Astrocyte (in vitro differentiated cells and primary cell): Measurements from ENCODE around the gene ZNF185. TPM values are rescaled to one million over a fixed set of nuclear protein-coding genes. Genes with fewer than 3 reads are reported as not detected.

ENCODE experiments used
- DNase-seq: peaks from one replicate; pipeline ENCODE4 v3.0.0-alpha.2; 2010; ENCODE audit warnings: low read depth
- FAIRE-seq: peaks from 2 replicates; lab custom pipeline; 2011; peaks lifted over from hg19 to GRCh38; lab: Jason Lieb, UNC
- H2AFZ ChIP-seq: 2 replicates; pipeline ENCODE4 v1.6.0; 2012; ENCODE audit warnings: low read depth, low read length, inconsistent platforms
- H3K27ac ChIP-seq: 2 replicates; pipeline ENCODE4 v1.5.1; 2011; ENCODE audit warnings: low read depth, low read length, inconsistent platforms
- H3K27me3 ChIP-seq: 2 replicates; pipeline ENCODE4 v1.6.0; 2011; ENCODE audit warnings: low read length, inconsistent platforms; ENCODE audit not compliant: insufficient read depth
- H3K36me3 ChIP-seq: 2 replicates; pipeline ENCODE4 v1.5.1; 2011; ENCODE audit warnings: low read length, inconsistent platforms; ENCODE audit not compliant: insufficient read depth
- H3K4me1 ChIP-seq: 2 replicates; pipeline ENCODE4 v1.5.1; 2011; ENCODE audit warnings: low read length, inconsistent platforms; ENCODE audit not compliant: insufficient read depth
- H3K4me2 ChIP-seq: 2 replicates; pipeline ENCODE4 v1.6.0; 2012; ENCODE audit warnings: low read length, inconsistent platforms
- H3K4me3 ChIP-seq: 2 replicates; pipeline ENCODE4 v1.5.1; 2011; ENCODE audit warnings: low read depth, mild to moderate bottlenecking, low read length, inconsistent platforms; ENCODE audit not compliant: insufficient read depth
- H3K79me2 ChIP-seq: 2 replicates; pipeline ENCODE4 v1.6.0; 2012; ENCODE audit warnings: mild to moderate bottlenecking, low read length, inconsistent platforms; ENCODE audit not compliant: insufficient read depth
- H3K9ac ChIP-seq: 2 replicates; pipeline ENCODE4 v1.6.0; 2012; ENCODE audit warnings: mild to moderate bottlenecking, low read length, inconsistent platforms
- H3K9me3 ChIP-seq: 2 replicates; pipeline ENCODE4 v1.5.1; 2012; ENCODE audit warnings: low read depth, mild to moderate bottlenecking, low read length, inconsistent platforms; ENCODE audit not compliant: insufficient read depth
- H4K20me1 ChIP-seq: 2 replicates; pipeline ENCODE4 v1.6.0; 2012; ENCODE audit warnings: low read length, inconsistent platforms; ENCODE audit not compliant: insufficient read depth
- H3K27ac Mint-ChIP-seq: one replicate; pipeline ENCODE4 v1.8.0; 2021; ENCODE audit warnings: mild to moderate bottlenecking, mixed read lengths; ENCODE audit not compliant: unreplicated experiment
- H3K27me3 Mint-ChIP-seq: one replicate; pipeline ENCODE4 v1.8.0; 2021; ENCODE audit warnings: low read depth, mixed read lengths; ENCODE audit not compliant: unreplicated experiment
- H3K36me3 Mint-ChIP-seq: one replicate; pipeline ENCODE4 v1.8.0; 2021; ENCODE audit warnings: low read depth, mixed read lengths; ENCODE audit not compliant: unreplicated experiment
- H3K4me1 Mint-ChIP-seq: one replicate; pipeline ENCODE4 v1.8.0; 2021; ENCODE audit warnings: low read depth, mixed read lengths; ENCODE audit not compliant: unreplicated experiment
- H3K4me3 Mint-ChIP-seq: one replicate; pipeline ENCODE4 v1.8.0; 2021; ENCODE audit warnings: mild to moderate bottlenecking, moderate library complexity, mixed read lengths; ENCODE audit not compliant: unreplicated experiment
- H3K9me3 Mint-ChIP-seq: one replicate; pipeline ENCODE4 v1.8.0; 2021; ENCODE audit warnings: mild to moderate bottlenecking, mixed read lengths; ENCODE audit not compliant: unreplicated experiment
- CTCF ChIP-seq: IDR thresholded peaks from 2 replicates; pipeline ENCODE4 v1.5.1; 2011; ENCODE audit warnings: low read depth, mild to moderate bottlenecking, inconsistent platforms, low read length, moderate library complexity; ENCODE audit not compliant: insufficient read depth
- EZH2 ChIP-seq: IDR thresholded peaks from 2 replicates; pipeline ENCODE4 v1.6.1; 2012; ENCODE audit warnings: mild to moderate bottlenecking, low read length, inconsistent platforms; ENCODE audit not compliant: insufficient read depth
- total RNA-seq: library from RNA; stranded (reverse); gene quantifications from 2 replicates; pipeline ENCODE4 v1.2.1, GENCODE V29; 2021

The ZNF185 gene
- total RNA-seq, 1 donor from 2014 or later: 16.2 TPM

- H3K27me3 Mint-ChIP-seq: peaks cover 2% of the 10 kb centered on the region
- H3K27ac Mint-ChIP-seq: no peak overlapping the region
- Histone ChIP-seq H3K27me3 (no peaks in the 10 kb centered on the region), H3K36me3 (no peaks in the 10 kb centered on the region), H3K4me2 (no peak overlapping the region), H3K4me3 (no peak overlapping the region), H3K9me3 (no peaks in the 10 kb centered on the region), H2AFZ (no peak overlapping the region), H3K4me1 (peaks cover 3% of the 10 kb centered on the region), H3K79me2 (no peaks in the 10 kb centered on the region), H3K9ac (no peak overlapping the region), H3K27ac (no peak overlapping the region), H4K20me1 (no peaks in the 10 kb centered on the region)
- TF ChIP-seq EZH2 (no peak), CTCF (no peak)
- no peak for FAIRE-seq
- H3K36me3 Mint-ChIP-seq: peaks cover 2% of the 10 kb centered on the region
- no peaks in the 10 kb centered on the region for H3K9me3 Mint-ChIP-seq
- DNase-seq: no peak
- H3K4me3 Mint-ChIP-seq: no peak overlapping the region
- H3K4me1 Mint-ChIP-seq: peaks cover 6% of the 10 kb centered on the region
Observed at GRCh38 chrX:152927858-152928760, 30.2 kb downstream of the ZNF185 start.

- Mint-ChIP-seq H3K27me3 (no peaks in the 10 kb centered on the region), H3K4me3 (no peak overlapping the region), H3K27ac (no peak overlapping the region), H3K9me3 (no peaks in the 10 kb centered on the region), H3K36me3 (no peaks in the 10 kb centered on the region), H3K4me1 (peaks cover 6% of the 10 kb centered on the region)
- Histone ChIP-seq H3K27me3 (no peaks in the 10 kb centered on the region), H3K4me1 (peaks cover 3% of the 10 kb centered on the region), H3K9me3 (no peaks in the 10 kb centered on the region), H3K36me3 (no peaks in the 10 kb centered on the region), H2AFZ (no peak overlapping the region), H3K79me2 (no peaks in the 10 kb centered on the region), H3K27ac (no peak overlapping the region), H4K20me1 (no peaks in the 10 kb centered on the region), H3K4me3 (no peak overlapping the region), H3K9ac (no peak overlapping the region), H3K4me2 (no peak overlapping the region)
- FAIRE-seq (no peak), DNase-seq (no peak)
- TF ChIP-seq CTCF: no peak
- no peak for TF ChIP-seq EZH2
Observed at GRCh38 chrX:152928761-152929400, 31.0 kb downstream of the ZNF185 start.

GRCh38 chrX:152929898-152930297 lies 32.0 kb downstream of the ZNF185 start:
- Histone ChIP-seq H2AFZ (no peak overlapping the region), H3K4me2 (no peak overlapping the region), H3K9ac (no peak overlapping the region), H3K79me2 (no peaks in the 10 kb centered on the region), H3K9me3 (no peaks in the 10 kb centered on the region), H4K20me1 (no peaks in the 10 kb centered on the region), H3K36me3 (no peaks in the 10 kb centered on the region), H3K27me3 (no peaks in the 10 kb centered on the region), H3K27ac (no peak overlapping the region), H3K4me3 (no peak overlapping the region), H3K4me1 (peaks cover 3% of the 10 kb centered on the region)
- DNase-seq: no peak
- Mint-ChIP-seq H3K36me3 (no peaks in the 10 kb centered on the region), H3K27me3 (no peaks in the 10 kb centered on the region), H3K27ac (no peak overlapping the region), H3K9me3 (no peaks in the 10 kb centered on the region), H3K4me1 (peaks cover 6% of the 10 kb centered on the region), H3K4me3 (no peak overlapping the region)
- TF ChIP-seq CTCF (no peak), EZH2 (no peak)
- FAIRE-seq: no peak
